ENCODE measurements around the gene VGLL4. TPM values are rescaled to one million over a fixed set of nuclear protein-coding genes. Genes with fewer than 3 reads are reported as not detected.
A peak's percentile ranks its signal among the peaks of the same experiment; 100 is the strongest.
"Not testable (repeated sequence)": the region's sequence is repeated elsewhere in the genome, so short reads cannot be mapped to it uniquely, and the experiment has no call there.

The VGLL4 gene
- total RNA-seq, 1 experiment from 2014 or later = 66.0 TPM

DNA sequence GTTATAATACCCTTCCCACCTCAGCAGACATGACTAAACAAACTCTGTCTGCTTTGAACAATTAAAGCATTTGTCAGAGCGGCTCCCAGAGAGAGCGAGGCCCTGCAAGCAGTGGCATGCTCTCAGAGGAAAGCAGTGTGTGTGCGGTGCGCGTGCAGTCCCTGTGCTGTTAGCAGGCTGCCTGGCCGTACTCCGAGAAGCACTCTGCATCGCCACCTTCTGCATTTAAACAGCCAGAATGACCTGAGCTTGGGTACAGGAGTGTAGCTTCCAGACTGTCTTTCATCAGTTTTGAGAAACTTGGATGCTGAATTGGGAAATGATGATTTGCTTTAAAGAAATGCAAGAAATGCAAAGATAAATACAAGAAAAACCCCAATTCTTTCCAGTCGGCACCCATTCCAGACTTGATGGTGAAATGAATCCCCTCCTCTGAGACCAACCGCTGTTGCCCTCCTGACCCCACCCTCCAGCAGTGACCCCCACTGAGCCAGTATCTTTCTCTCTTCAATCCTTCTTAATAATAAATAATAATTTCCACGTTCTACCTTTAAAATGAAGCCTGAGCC is 113.5 kb downstream of the VGLL4 start:
- in situ Hi-C loops (cut with HindIII; ENCODE audit: low pct_unique_long_range_greater_than_20kb, low sequenced_read_pairs) = no loop called here
- intact Hi-C loops (cut with micrococcal nuclease; ENCODE audit: unreplicated experiment) = no loop called here
- H3K36me3 ChIP-seq (ENCODE audit: control insufficient read depth, insufficient read depth, low read length) = no peaks in the 10 kb centered on the region
- H3K4me1 ChIP-seq (ENCODE audit: control insufficient read depth, insufficient read depth, low read length) = peaks cover 10% of the 10 kb centered on the region; the same call in 1 of the 2 replicates
- no peak for TF ChIP-seq POLR2AphosphoS5 (IDR thresholded peaks at IDR 0.05; ENCODE audit: low read depth, low read length)
- no peak for TF ChIP-seq TCF7L2 (IDR thresholded peaks at IDR 0.05; ENCODE audit: low read depth, low read length)
- TF ChIP-seq, protein P1, sequence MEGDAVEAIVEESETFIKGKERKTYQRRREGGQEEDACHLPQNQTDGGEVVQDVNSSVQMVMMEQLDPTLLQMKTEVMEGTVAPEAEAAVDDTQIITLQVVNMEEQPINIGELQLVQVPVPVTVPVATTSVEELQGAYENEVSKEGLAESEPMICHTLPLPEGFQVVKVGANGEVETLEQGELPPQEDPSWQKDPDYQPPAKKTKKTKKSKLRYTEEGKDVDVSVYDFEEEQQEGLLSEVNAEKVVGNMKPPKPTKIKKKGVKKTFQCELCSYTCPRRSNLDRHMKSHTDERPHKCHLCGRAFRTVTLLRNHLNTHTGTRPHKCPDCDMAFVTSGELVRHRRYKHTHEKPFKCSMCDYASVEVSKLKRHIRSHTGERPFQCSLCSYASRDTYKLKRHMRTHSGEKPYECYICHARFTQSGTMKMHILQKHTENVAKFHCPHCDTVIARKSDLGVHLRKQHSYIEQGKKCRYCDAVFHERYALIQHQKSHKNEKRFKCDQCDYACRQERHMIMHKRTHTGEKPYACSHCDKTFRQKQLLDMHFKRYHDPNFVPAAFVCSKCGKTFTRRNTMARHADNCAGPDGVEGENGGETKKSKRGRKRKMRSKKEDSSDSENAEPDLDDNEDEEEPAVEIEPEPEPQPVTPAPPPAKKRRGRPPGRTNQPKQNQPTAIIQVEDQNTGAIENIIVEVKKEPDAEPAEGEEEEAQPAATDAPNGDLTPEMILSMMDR (IDR thresholded peaks at IDR 0.05) = no peak
- TF ChIP-seq, protein P2, sequence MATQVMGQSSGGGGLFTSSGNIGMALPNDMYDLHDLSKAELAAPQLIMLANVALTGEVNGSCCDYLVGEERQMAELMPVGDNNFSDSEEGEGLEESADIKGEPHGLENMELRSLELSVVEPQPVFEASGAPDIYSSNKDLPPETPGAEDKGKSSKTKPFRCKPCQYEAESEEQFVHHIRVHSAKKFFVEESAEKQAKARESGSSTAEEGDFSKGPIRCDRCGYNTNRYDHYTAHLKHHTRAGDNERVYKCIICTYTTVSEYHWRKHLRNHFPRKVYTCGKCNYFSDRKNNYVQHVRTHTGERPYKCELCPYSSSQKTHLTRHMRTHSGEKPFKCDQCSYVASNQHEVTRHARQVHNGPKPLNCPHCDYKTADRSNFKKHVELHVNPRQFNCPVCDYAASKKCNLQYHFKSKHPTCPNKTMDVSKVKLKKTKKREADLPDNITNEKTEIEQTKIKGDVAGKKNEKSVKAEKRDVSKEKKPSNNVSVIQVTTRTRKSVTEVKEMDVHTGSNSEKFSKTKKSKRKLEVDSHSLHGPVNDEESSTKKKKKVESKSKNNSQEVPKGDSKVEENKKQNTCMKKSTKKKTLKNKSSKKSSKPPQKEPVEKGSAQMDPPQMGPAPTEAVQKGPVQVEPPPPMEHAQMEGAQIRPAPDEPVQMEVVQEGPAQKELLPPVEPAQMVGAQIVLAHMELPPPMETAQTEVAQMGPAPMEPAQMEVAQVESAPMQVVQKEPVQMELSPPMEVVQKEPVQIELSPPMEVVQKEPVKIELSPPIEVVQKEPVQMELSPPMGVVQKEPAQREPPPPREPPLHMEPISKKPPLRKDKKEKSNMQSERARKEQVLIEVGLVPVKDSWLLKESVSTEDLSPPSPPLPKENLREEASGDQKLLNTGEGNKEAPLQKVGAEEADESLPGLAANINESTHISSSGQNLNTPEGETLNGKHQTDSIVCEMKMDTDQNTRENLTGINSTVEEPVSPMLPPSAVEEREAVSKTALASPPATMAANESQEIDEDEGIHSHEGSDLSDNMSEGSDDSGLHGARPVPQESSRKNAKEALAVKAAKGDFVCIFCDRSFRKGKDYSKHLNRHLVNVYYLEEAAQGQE (IDR thresholded peaks at IDR 0.05; ENCODE audit: insufficient read depth in 1 of 2, low read depth in 2 of 2, low read length in 1 of 2) = no peak
- TF ChIP-seq SIN3A (IDR thresholded peaks at IDR 0.05; ENCODE audit: borderline replicate concordance, insufficient read depth, low read depth, low read length) = no peak
- H3K9me3 ChIP-seq (ENCODE audit: control insufficient read depth, insufficient read depth, low read depth, low read length) = no peaks in the 10 kb centered on the region
- CTCF ChIA-PET = no interaction called here
- ATAC-seq (peak; percentile 47), DNase-seq (ENCODE audit: low read depth, low spot score) (no peak)
- POLR2A ChIA-PET = no interaction called here
- BruUV-seq (replicated peaks) = no TSS peak
- no peaks in the 10 kb centered on the region for H3K27me3 ChIP-seq (ENCODE audit: control insufficient read depth, insufficient read depth, low read length)
- 0 out of 2 replicates have a peak overlapping the region, but pooled peaks have one; percentile 36 for H3K27ac ChIP-seq (ENCODE audit: low read length)
- H3K4me3 ChIP-seq (ENCODE audit: low read depth in 2 of 2, low read length in 2 of 2) = no peak overlapping the region

DNA sequence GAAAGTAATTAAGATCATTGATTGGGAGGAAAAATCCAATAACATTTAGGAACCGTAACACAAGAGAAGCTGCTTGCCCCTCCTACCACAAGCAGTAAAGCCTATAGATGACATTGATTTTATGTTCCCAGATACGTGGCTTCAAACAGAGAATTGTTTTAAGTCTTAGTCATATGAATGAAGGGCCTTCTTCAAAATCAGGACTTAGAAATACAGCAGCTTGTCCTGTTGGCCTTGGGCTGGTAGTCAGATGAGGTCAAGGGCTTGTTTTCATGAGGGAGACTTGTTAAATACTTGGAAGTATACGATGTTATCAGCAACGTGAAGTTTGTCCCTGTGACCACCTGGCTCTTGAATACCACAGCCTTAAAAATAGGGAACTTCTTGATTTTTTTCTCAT is 114.4 kb downstream of the VGLL4 start:
- Histone ChIP-seq H3K27me3 (ENCODE audit: control insufficient read depth, insufficient read depth, low read length) (no peaks in the 10 kb centered on the region), H3K36me3 (ENCODE audit: control insufficient read depth, insufficient read depth, low read length) (no peaks in the 10 kb centered on the region), H3K27ac (ENCODE audit: low read length) (peak overlapping the region; percentile 36; the same call in 1 of the 2 replicates), H3K4me1 (ENCODE audit: control insufficient read depth, insufficient read depth, low read length) (peaks cover 10% of the 10 kb centered on the region; the same call in 1 of the 2 replicates), H3K9me3 (ENCODE audit: control insufficient read depth, insufficient read depth, low read depth, low read length) (no peaks in the 10 kb centered on the region), H3K4me3 (ENCODE audit: low read depth in 2 of 2, low read length in 2 of 2) (no peak overlapping the region)
- ATAC-seq (no peak), DNase-seq (ENCODE audit: low read depth, low spot score) (no peak)
- no TSS peak for BruUV-seq (replicated peaks)
- in situ Hi-C loops (cut with HindIII; ENCODE audit: low pct_unique_long_range_greater_than_20kb, low sequenced_read_pairs) (no loop called here), intact Hi-C loops (cut with micrococcal nuclease; ENCODE audit: unreplicated experiment) (no loop called here)
- POLR2A ChIA-PET = interaction anchor here (0.7 kb wide), 1 partner anchor 9 kb away, joined by 7 read pairs; no protein-coding TSS in a partner anchor
- CTCF ChIA-PET = no interaction called here
- no peak for TF ChIP-seq SIN3A (IDR thresholded peaks at IDR 0.05; ENCODE audit: borderline replicate concordance, insufficient read depth, low read depth, low read length)
- no peak for TF ChIP-seq TCF7L2 (IDR thresholded peaks at IDR 0.05; ENCODE audit: low read depth, low read length)
- TF ChIP-seq, protein P1 (IDR thresholded peaks at IDR 0.05) = no peak
- no peak for TF ChIP-seq POLR2AphosphoS5 (IDR thresholded peaks at IDR 0.05; ENCODE audit: low read depth, low read length)
- TF ChIP-seq, protein P2 (IDR thresholded peaks at IDR 0.05; ENCODE audit: insufficient read depth in 1 of 2, low read depth in 2 of 2, low read length in 1 of 2) = no peak

- BruUV-seq (replicated peaks); H3K9me3 ChIP-seq (ENCODE audit: control insufficient read depth, insufficient read depth, low read depth, low read length); intact Hi-C loops (cut with micrococcal nuclease; ENCODE audit: unreplicated experiment); POLR2A ChIA-PET; H3K4me1 ChIP-seq (ENCODE audit: control insufficient read depth, insufficient read depth, low read length); H3K27me3 ChIP-seq (ENCODE audit: control insufficient read depth, insufficient read depth, low read length); H3K27ac ChIP-seq (ENCODE audit: low read length); in situ Hi-C loops (cut with HindIII; ENCODE audit: low pct_unique_long_range_greater_than_20kb, low sequenced_read_pairs); ATAC-seq; H3K4me3 ChIP-seq (ENCODE audit: low read depth in 2 of 2, low read length in 2 of 2); DNase-seq (ENCODE audit: low read depth, low spot score); H3K36me3 ChIP-seq (ENCODE audit: control insufficient read depth, insufficient read depth, low read length): not testable (repeated sequence)
- CTCF ChIA-PET = interaction anchor here (0.6 kb wide), 1 partner anchor 13 kb away, joined by 3 read pairs; no protein-coding TSS in a partner anchor
These were observed 117.6 kb downstream of the VGLL4 start for GRCh38 chr3:11526121-11526520.
